ENCODE measurements around the gene CCDC142. TPM values are rescaled to one million over a fixed set of nuclear protein-coding genes. Genes with fewer than 3 reads are reported as not detected.
A peak's percentile ranks its signal among the peaks of the same experiment; 100 is the strongest.
"Not testable (repeated sequence)": the region's sequence is repeated elsewhere in the genome, so short reads cannot be mapped to it uniquely, and the experiment has no call there.

Gene CCDC142
- total RNA-seq, 1 experiment from 2014 or later: 19.8 TPM

DNA sequence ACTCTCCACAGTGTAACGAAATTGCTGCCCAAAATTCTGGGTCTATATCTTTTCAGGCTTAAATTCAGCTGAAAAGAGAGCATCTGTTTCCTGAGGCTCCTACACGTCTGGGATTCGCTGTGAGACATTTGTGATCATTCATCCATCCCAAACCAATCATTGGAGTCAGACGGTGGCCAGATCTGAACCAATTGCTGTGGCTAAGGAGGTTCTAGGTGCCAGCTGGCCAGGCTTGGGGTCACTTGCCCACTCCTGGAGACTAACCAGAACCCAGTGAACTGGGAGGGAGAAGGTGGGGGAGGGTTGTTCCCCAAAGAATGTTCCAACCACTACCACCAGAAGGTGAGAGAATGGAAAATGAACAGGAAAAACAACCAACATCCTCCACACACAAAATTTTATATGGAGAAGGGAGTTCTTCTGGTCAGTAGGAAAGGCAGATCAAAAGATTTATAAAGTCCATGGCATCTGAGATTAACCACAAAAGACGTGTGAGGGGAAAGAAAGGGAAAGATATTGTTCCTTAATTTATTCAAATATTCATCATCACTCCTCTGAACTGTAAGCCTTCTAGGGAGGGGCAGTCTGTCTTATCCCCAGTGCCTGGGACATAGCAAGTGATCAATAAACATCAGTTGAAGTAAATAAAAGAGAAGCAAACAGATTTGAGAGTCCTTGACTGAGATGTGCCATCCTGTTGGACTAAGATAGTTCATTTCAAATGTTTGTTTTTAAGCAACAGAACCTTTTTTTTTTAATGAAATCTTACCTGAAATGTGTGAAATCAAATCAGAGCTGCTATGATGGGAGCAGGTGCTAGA, 38.1 kb downstream of the CCDC142 start:
- Histone ChIP-seq H3F3A (ENCODE audit: insufficient read depth, low read depth) (peaks cover 23% of the 10 kb centered on the region), H3K4me1 (replicated peaks; ENCODE audit: insufficient read depth) (peaks cover 15% of the 10 kb centered on the region), H3K9me3 (ENCODE audit: insufficient read depth, low read depth) (no peaks in the 10 kb centered on the region), H3K9me2 (ENCODE audit: insufficient read depth) (no peaks in the 10 kb centered on the region), H3K36me3 (ENCODE audit: low read depth) (no peaks in the 10 kb centered on the region), H3K4me3 (no peak overlapping the region), H2AFZ (no peak overlapping the region), H3K4me2 (no peak overlapping the region; the same call in 1 of the 2 replicates), H3K79me2 (ENCODE audit: low read depth) (peaks cover 6% of the 10 kb centered on the region), H3K27me3 (ENCODE audit: insufficient read depth, low read depth) (no peaks in the 10 kb centered on the region), H3K27ac (no peak overlapping the region), H4K20me1 (ENCODE audit: insufficient read depth) (peaks cover 3% of the 10 kb centered on the region; the same call in 1 of the 2 replicates)
- ChIA-PET CTCF (no interaction called here), POLR2A (ENCODE audit: unreplicated experiment) (interaction anchor here (1.0 kb wide), 1 partner anchor 14 kb away, joined by 8 read pairs; the partner anchor contains the start of gene WBP1)
- TF ChIP-seq EZH2 (IDR thresholded peaks at IDR 0.05; ENCODE audit: low read depth): no peak
- TF ChIP-seq, protein P1, sequence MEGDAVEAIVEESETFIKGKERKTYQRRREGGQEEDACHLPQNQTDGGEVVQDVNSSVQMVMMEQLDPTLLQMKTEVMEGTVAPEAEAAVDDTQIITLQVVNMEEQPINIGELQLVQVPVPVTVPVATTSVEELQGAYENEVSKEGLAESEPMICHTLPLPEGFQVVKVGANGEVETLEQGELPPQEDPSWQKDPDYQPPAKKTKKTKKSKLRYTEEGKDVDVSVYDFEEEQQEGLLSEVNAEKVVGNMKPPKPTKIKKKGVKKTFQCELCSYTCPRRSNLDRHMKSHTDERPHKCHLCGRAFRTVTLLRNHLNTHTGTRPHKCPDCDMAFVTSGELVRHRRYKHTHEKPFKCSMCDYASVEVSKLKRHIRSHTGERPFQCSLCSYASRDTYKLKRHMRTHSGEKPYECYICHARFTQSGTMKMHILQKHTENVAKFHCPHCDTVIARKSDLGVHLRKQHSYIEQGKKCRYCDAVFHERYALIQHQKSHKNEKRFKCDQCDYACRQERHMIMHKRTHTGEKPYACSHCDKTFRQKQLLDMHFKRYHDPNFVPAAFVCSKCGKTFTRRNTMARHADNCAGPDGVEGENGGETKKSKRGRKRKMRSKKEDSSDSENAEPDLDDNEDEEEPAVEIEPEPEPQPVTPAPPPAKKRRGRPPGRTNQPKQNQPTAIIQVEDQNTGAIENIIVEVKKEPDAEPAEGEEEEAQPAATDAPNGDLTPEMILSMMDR (conservative IDR thresholded peaks at IDR 0.05): no peak
- DNase-seq: peak in 1 of 2 experiments; percentile 18
- intact Hi-C loops (cut with micrococcal nuclease; ENCODE audit: unreplicated experiment): no loop called here
- no TSS peak for BruUV-seq (replicated peaks)

DNA sequence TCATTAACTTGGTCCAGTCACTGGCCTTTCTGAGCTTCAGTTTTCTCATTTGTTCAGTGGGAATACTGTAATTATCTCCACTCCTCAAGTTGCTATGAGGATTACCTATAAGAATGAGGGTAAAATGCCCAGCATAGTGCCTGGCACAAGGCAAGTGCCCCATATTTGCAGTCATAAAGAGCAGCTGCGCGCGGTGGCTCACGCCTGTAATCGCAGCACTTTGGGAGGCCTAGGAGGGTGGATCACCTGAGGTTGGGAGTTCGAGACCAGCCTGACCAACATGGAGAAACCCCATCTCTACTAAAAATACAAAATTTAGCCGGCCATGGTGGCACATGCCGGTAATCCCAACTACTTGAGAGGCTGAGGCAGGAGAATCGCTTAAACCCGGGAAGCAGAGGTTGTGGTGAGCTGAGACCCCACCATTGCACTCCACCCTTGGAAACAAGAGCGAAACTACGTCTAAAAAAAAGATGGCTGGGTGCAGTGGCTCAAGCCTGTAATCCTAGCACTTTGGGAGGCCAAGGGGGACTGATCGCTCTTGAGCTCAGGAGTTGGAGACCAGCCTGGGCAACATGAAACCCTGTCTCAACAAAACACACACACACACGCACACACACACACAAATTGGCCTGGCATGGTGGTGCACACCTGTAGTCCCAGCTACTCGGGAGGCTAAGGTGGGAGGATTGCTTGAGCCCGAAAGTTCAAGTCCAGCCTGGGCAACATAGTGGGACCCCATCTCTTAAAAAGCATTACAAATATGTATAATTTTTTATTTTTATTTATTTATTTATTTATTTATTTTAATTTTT, 40.1 kb downstream of the CCDC142 start:
- DNase-seq; intact Hi-C loops (cut with micrococcal nuclease; ENCODE audit: unreplicated experiment); H3K36me3 ChIP-seq (ENCODE audit: low read depth); BruUV-seq (replicated peaks); H3K9me2 ChIP-seq (ENCODE audit: insufficient read depth); H3K27me3 ChIP-seq (ENCODE audit: insufficient read depth, low read depth); POLR2A ChIA-PET (ENCODE audit: unreplicated experiment); H3K9me3 ChIP-seq (ENCODE audit: insufficient read depth, low read depth); CTCF ChIA-PET: not testable (repeated sequence)
- peak overlapping the region; percentile 93 for H3K4me2 ChIP-seq
- peaks cover 23% of the 10 kb centered on the region for H4K20me1 ChIP-seq (ENCODE audit: insufficient read depth)
- peak overlapping the region; percentile 64 for H3K27ac ChIP-seq
- H3K4me1 ChIP-seq (replicated peaks; ENCODE audit: insufficient read depth): peaks cover 17% of the 10 kb centered on the region
- peaks cover 23% of the 10 kb centered on the region for H3F3A ChIP-seq (ENCODE audit: insufficient read depth, low read depth)
- H2AFZ ChIP-seq: peak overlapping the region; percentile 87
- peak overlapping the region; percentile 66 for H3K4me3 ChIP-seq
- peaks cover 27% of the 10 kb centered on the region for H3K79me2 ChIP-seq (ENCODE audit: low read depth)

DNA sequence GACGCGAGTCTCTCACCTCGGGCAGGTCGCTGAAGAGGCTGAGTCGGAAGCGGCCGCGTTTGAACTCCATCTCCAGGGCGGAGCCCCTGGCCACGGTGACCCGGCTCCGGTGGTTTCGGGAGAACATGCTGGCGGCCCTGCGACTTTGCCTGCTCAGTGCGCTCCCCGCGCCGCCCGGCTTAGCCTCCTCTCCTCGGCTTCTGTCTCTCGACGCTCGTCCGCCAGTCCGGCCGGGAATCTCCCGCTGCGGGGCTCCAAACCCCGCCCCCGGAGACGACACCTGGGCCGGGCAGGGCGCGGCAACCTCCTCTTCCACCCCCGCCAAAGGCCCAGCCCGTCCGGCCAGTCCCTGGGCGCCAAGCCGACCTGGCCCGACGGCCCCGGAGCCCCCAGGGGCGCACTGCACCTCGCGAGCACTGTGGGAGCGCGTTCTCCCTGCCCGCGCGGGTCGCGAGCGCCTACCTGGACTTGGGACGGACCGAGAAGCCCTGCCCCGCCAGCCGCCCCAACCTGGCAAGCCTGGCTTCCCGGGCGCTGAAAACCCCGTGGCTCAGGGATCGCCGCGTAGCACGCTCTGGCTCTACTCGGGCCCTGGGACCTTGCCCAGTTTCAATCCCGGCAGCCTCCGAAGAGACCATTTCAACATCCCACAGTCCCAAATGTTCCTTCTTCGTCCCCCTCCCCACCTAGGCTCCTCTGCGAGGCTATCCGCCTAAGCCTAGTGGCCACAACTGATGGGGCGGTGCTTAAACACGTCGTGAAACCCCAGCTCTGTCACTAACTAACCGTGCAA, 40.9 kb downstream of the CCDC142 start, which contains the start of gene RTKN:
Gene RTKN (minus strand): TSS at position 248 of the 793 bp plus-strand sequence. CDS start 121 bp downstream, at position 127.
- CTCF ChIA-PET: no interaction called here
- Histone ChIP-seq H3K4me2 (peak within 1 kb of the TSS; percentile 93), H3K4me3 (peak within 1 kb of the TSS; percentile 66), H3K79me2 (ENCODE audit: low read depth) (peaks cover 35% of the 10 kb centered on the region), H3K9me3 (ENCODE audit: insufficient read depth, low read depth) (no peaks in the 10 kb centered on the region), H3K27ac (peak within 1 kb of the TSS; percentile 64), H3K36me3 (ENCODE audit: low read depth) (0 out of 2 replicates have a peak, but pooled peaks cover 4% of the 10 kb centered on the region), H3K27me3 (ENCODE audit: insufficient read depth, low read depth) (no peaks in the 10 kb centered on the region), H3F3A (ENCODE audit: insufficient read depth, low read depth) (peaks cover 23% of the 10 kb centered on the region), H4K20me1 (ENCODE audit: insufficient read depth) (peaks cover 24% of the 10 kb centered on the region), H3K4me1 (replicated peaks; ENCODE audit: insufficient read depth) (peaks cover 17% of the 10 kb centered on the region), H2AFZ (peak within 1 kb of the TSS; percentile 87), H3K9me2 (ENCODE audit: insufficient read depth) (no peaks in the 10 kb centered on the region)
- TF ChIP-seq EZH2 (IDR thresholded peaks at IDR 0.05; ENCODE audit: low read depth): no peak
- TF ChIP-seq, protein P1 (conservative IDR thresholded peaks at IDR 0.05): no peak
- POLR2A ChIA-PET (ENCODE audit: unreplicated experiment): no interaction called here
- DNase-seq: peak; percentile 74 to 85
- intact Hi-C loops (cut with micrococcal nuclease; ENCODE audit: unreplicated experiment): no loop called here
- BruUV-seq (replicated peaks): TSS peak; percentile 64
